GM12865 (cell line): ENCODE results near the gene AGPS.

Experiments
- DNase-seq: peaks from one replicate; pipeline ENCODE4 v3.0.0; 2010; ENCODE audit warnings: low read depth
- H3K4me3 ChIP-seq: 2 replicates; pipeline ENCODE4 v1.5.1; 2011; ENCODE audit warnings: mild to moderate bottlenecking, low read depth, low read length, control low read depth
- CTCF ChIP-seq: IDR thresholded peaks from 2 replicates; pipeline ENCODE4 v1.5.1; 2011; ENCODE audit warnings: low read length, control low read depth, low read depth, inconsistent platforms; ENCODE audit not compliant: insufficient read depth; ENCODE audit errors: missing control alignments

The AGPS gene

GRCh38 chr2:177474301-177474700 is 81.7 kb downstream of the AGPS start:
- TF ChIP-seq CTCF: no peak
- no peak for DNase-seq
- H3K4me3 ChIP-seq: no peak overlapping the region

- no peak for TF ChIP-seq CTCF
- no peak for DNase-seq
- no peak overlapping the region for H3K4me3 ChIP-seq
Measured at GRCh38 chr2:177474998-177475397, 82.4 kb downstream of the AGPS start.

GRCh38 chr2:177476897-177477296 is 84.3 kb downstream of the AGPS start:
- H3K4me3 ChIP-seq: no peak overlapping the region
- DNase-seq: no peak
- no peak for TF ChIP-seq CTCF

GRCh38 chr2:177478029-177478428 is 85.5 kb downstream of the AGPS start:
- no peak overlapping the region for H3K4me3 ChIP-seq
- DNase-seq: no peak
- no peak for TF ChIP-seq CTCF

- TF ChIP-seq CTCF: no peak
- no peak for DNase-seq
- no peak overlapping the region for H3K4me3 ChIP-seq
Measured at GRCh38 chr2:177478907-177479306, 86.3 kb downstream of the AGPS start.

- no peak for TF ChIP-seq CTCF
- H3K4me3 ChIP-seq: no peak overlapping the region
- DNase-seq: no peak
Measured at GRCh38 chr2:177482195-177482594, 89.6 kb downstream of the AGPS start.

- TF ChIP-seq CTCF: no peak
- no peak overlapping the region for H3K4me3 ChIP-seq
- no peak for DNase-seq
Measured at GRCh38 chr2:177483531-177483930, 91.0 kb downstream of the AGPS start.
